Ovary (tissue), 9 donors: ENCODE measurements around the gene ZNF133. TPM values are rescaled to one million over a fixed set of nuclear protein-coding genes. Genes with fewer than 3 reads are reported as not detected.

ENCODE experiments used
- DNase-seq, 5 donors: peaks; one replicate each; pipeline ENCODE4 v3.0.0-alpha.2; 2019 to 2020
- H3K27ac ChIP-seq, 2 donors: fragments of 200-600 bp; one replicate each; pipeline versions ENCODE4 v1.5.1 to v1.8.0; 2019 to 2022
- H3K27me3 ChIP-seq: fragments of 200-600 bp; one replicate; pipeline ENCODE4 v1.8.0; 2022
- H3K36me3 ChIP-seq: fragments of 200-600 bp; sonication (generic); one replicate; pipeline ENCODE4 v1.5.1; 2019
- H3K4me1 ChIP-seq: one replicate; pipeline ENCODE4 v1.8.1; 2013; ENCODE audit warnings: mild to moderate bottlenecking, moderate library complexity; ENCODE audit not compliant: insufficient read depth
- H3K4me3 ChIP-seq: fragments of 200-600 bp; sonication (generic); one replicate; pipeline ENCODE4 v1.5.1; 2017
- H3K9me3 ChIP-seq, 2 donors: fragments of 200-600 bp in 1 of 2; sonication (generic) in 1 of 2; one replicate each; pipeline versions ENCODE4 v1.5.1 to v1.8.1; 2013 to 2019; ENCODE audit warnings: mild to moderate bottlenecking in 1 of 2, moderate library complexity in 1 of 2
- EP300 ChIP-seq: sonication (generic); formaldehyde crosslinking; IDR thresholded peaks from one replicate; pipeline ENCODE4 v1.6.1; 2017; ENCODE audit warnings: antibody characterized with exemption
- POLR2A ChIP-seq: fragments of 450-650 bp; IDR thresholded peaks from one replicate; pipeline ENCODE4 v1.6.1; 2017; ENCODE audit warnings: antibody characterized with exemption, mild to moderate bottlenecking, moderate library complexity
- WGBS, 3 donors: extraction: QIAGEN DNeasy Blood & Tissue Kit in 1 of 3; methylation state at CpG; one replicate each; pipeline versions ENCODE4 v1.1.5 to v1.1.7; 2013 to 2017; 5-methylcytosine and 5-hydroxymethylcytosine counted together
- intact Hi-C, 4 donors: fragments of 100-400 bp; cut with DNase I; formaldehyde crosslinking; loops; one replicate each; pipeline versions ENCODE4 v1.11.0 to v1.15.1; 2022 to 2023
- polyA plus RNA-seq, 2 donors: library from polyadenylated mRNA; stranded (reverse); fragments of 200-250 nt in 1 of 2; fragments of 350-450 nt in 1 of 2; fragmentation: Illumina TruSeq in 1 of 2; extraction: RNeasy Lipid Tissue Mini Kit (QIAGEN cat#74804) in 1 of 2; gene quantifications; one replicate each; pipeline ENCODE4 v1.2.3, GENCODE V29; 2013 to 2014
- total RNA-seq, 7 donors: library from RNA; depleted of rRNA in 2 of 7; stranded (reverse); fragments of >200 nt in 2 of 7; fragmentation: NEBNext Ultra II Directional in 3 of 7; extraction: Animal tissue kit (Norgen Biotek cat#: 25700) in 3 of 7; gene quantifications; one replicate each; pipeline versions ENCODE4 v1.1.0 to v1.2.4, GENCODE V29; 2016 to 2023
- TF ChIP-seq, protein P1 (sequence below), 3 donors: fragments of 450-650 bp in 2 of 3; fragments of 200-600 bp in 1 of 3; IDR thresholded peaks; one replicate each; pipeline versions ENCODE4 v1.5.1 to v1.8.0; 2016 to 2022; ENCODE audit warnings: antibody characterized with exemption in 3 of 3, mild to moderate bottlenecking in 1 of 3
- donor health status: DM: no; HTN: no; CAD: no; lungs with moderate emphysema.
- donor health status: DM: no; HTN: no; CAD: no.
- donor health status: Bipolar disorder and iron deficiency.
- donor health status: DM: yes; HTN: yes; CAD: no.
- donor health status: DM: no; HTN: no; CAD: no.
- donor health status: DM: yes; HTN: yes; CAD: no.

ZNF133 gene
- total and polyA plus RNA-seq, 9 donors: 12.8 to 20.0 (median 14.5) TPM

GRCh38 chr20:18265441-18265840 lies 22.9 kb upstream of the ZNF133 start:
- 31 to 42% (median 39%) methylated on average over 4 of the region's 4 CpGs for WGBS, 3 donors
- H3K4me1 ChIP-seq: no peaks in the 10 kb centered on the region
- no peak for DNase-seq
- intact Hi-C loops: no loop called here
- H3K27ac ChIP-seq: no peak overlapping the region
- H3K9me3 ChIP-seq: no peaks in the 10 kb centered on the region
- H3K27me3 ChIP-seq: no peaks in the 10 kb centered on the region
- no peaks in the 10 kb centered on the region for H3K36me3 ChIP-seq
- H3K4me3 ChIP-seq: no peak overlapping the region
- TF ChIP-seq, protein P1, sequence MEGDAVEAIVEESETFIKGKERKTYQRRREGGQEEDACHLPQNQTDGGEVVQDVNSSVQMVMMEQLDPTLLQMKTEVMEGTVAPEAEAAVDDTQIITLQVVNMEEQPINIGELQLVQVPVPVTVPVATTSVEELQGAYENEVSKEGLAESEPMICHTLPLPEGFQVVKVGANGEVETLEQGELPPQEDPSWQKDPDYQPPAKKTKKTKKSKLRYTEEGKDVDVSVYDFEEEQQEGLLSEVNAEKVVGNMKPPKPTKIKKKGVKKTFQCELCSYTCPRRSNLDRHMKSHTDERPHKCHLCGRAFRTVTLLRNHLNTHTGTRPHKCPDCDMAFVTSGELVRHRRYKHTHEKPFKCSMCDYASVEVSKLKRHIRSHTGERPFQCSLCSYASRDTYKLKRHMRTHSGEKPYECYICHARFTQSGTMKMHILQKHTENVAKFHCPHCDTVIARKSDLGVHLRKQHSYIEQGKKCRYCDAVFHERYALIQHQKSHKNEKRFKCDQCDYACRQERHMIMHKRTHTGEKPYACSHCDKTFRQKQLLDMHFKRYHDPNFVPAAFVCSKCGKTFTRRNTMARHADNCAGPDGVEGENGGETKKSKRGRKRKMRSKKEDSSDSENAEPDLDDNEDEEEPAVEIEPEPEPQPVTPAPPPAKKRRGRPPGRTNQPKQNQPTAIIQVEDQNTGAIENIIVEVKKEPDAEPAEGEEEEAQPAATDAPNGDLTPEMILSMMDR (IDR thresholded peaks at IDR 0.05): no peak
- TF ChIP-seq EP300: no peak
- TF ChIP-seq POLR2A: no peak

GRCh38 chr20:18266282-18266681 lies 22.0 kb upstream of the ZNF133 start:
- Histone ChIP-seq H3K27me3 (no peaks in the 10 kb centered on the region), H3K9me3 (no peaks in the 10 kb centered on the region), H3K4me3 (no peak overlapping the region), H3K27ac (no peak overlapping the region), H3K36me3 (no peaks in the 10 kb centered on the region), H3K4me1 (no peaks in the 10 kb centered on the region)
- intact Hi-C loops: no loop called here
- DNase-seq: no peak
- TF ChIP-seq, protein P1 (IDR thresholded peaks at IDR 0.05): no peak
- 72 to 78% (median 74%) methylated on average over 5 of the region's 5 CpGs for WGBS, 3 donors

DNA sequence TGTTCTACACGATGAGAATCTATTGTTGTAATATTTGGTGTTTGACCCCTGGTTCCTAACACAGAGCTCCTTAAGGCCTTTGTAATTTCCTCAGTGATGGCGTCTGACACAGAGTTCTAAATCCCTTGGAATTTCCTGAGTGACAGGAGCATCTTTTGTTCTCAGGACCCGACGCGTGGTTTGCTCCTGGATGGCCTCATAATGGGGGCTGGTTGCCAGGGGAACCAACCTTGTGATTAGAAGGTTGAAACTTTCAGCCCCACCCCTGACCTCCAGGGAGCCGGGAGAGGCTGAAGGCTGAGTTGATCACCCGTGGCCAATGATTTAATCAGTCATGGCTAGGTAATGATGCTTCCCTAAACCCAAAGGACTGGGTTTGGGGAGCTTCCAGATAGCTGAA lies 20.5 kb upstream of the ZNF133 start:
- TF ChIP-seq, protein P1 (IDR thresholded peaks at IDR 0.05): no peak
- TF ChIP-seq POLR2A (no peak), EP300 (no peak)
- WGBS, 3 donors: 12 to 21% (median 13%) methylated on average over 7 of the region's 7 CpGs
- Histone ChIP-seq H3K27ac (no peak overlapping the region), H3K27me3 (no peaks in the 10 kb centered on the region), H3K4me1 (no peaks in the 10 kb centered on the region), H3K9me3 (no peaks in the 10 kb centered on the region), H3K36me3 (no peaks in the 10 kb centered on the region), H3K4me3 (no peak overlapping the region)
- intact Hi-C loops: no loop called here
- no peak for DNase-seq

GRCh38 chr20:18271160-18271559 lies 17.2 kb upstream of the ZNF133 start:
- H3K27ac ChIP-seq: no peak overlapping the region
- no peak overlapping the region for H3K4me3 ChIP-seq
- TF ChIP-seq POLR2A (no peak), EP300 (no peak)
- TF ChIP-seq, protein P1 (IDR thresholded peaks at IDR 0.05): no peak
- no peaks in the 10 kb centered on the region for H3K36me3 ChIP-seq
- WGBS, 3 donors: 72 to 77% (median 76%) methylated on average over 2 of the region's 2 CpGs
- DNase-seq: no peak
- peaks cover 0 to 2% of the 10 kb centered on the region in 2 donors for H3K9me3 ChIP-seq
- H3K4me1 ChIP-seq: no peaks in the 10 kb centered on the region
- intact Hi-C loops: no loop called here
- H3K27me3 ChIP-seq: no peaks in the 10 kb centered on the region

GRCh38 chr20:18272451-18272850 lies 15.9 kb upstream of the ZNF133 start:
- no peak for DNase-seq
- intact Hi-C loops: no loop called here
- 37 to 62% (median 43%) methylated on average over 6 of the region's 6 CpGs for WGBS, 3 donors
- no peaks in the 10 kb centered on the region for H3K4me1 ChIP-seq
- TF ChIP-seq EP300 (no peak), POLR2A (no peak)
- TF ChIP-seq, protein P1 (IDR thresholded peaks at IDR 0.05): no peak
- no peak overlapping the region for H3K27ac ChIP-seq
- H3K9me3 ChIP-seq: peaks cover 0 to 4% of the 10 kb centered on the region in 2 donors
- H3K36me3 ChIP-seq: no peaks in the 10 kb centered on the region
- H3K4me3 ChIP-seq: no peak overlapping the region
- H3K27me3 ChIP-seq: no peaks in the 10 kb centered on the region
